ENCODE measurements around the gene KLF13. TPM values are rescaled to one million over a fixed set of nuclear protein-coding genes. Genes with fewer than 3 reads are reported as not detected.

KLF13 gene
- total RNA-seq, 1 donor from 2014 or later: 26.9 TPM

- no peaks in the 10 kb centered on the region for H3K36me3 Mint-ChIP-seq (ENCODE audit: insufficient read depth)
These were observed 20.7 kb downstream of the KLF13 start for GRCh38 chr15:31347067-31347975.

GRCh38 chr15:31347981-31348803 is 21.6 kb downstream of the KLF13 start:
- Mint-ChIP-seq H3K9me3 (ENCODE audit: low read depth) (no peaks in the 10 kb centered on the region), H3K27me3 (no peaks in the 10 kb centered on the region), H3K4me3 (ENCODE audit: low read depth) (no peak overlapping the region), H3K4me1 (ENCODE audit: low read depth) (peaks cover 9% of the 10 kb centered on the region), H3K36me3 (ENCODE audit: insufficient read depth) (no peaks in the 10 kb centered on the region), H3K27ac (no peak overlapping the region)
- DNase-seq (ENCODE audit: low spot score, unreplicated experiment): no peak
- no peak for TF ChIP-seq CTCF (IDR thresholded peaks at IDR 0.05; ENCODE audit: unreplicated experiment)

More at GRCh38 chr15:31347067-31347975, 20.7 kb downstream of the KLF13 start:
- TF ChIP-seq CTCF (IDR thresholded peaks at IDR 0.05; ENCODE audit: unreplicated experiment): no peak
- Mint-ChIP-seq H3K27ac (no peak overlapping the region), H3K4me1 (ENCODE audit: low read depth) (peaks cover 2% of the 10 kb centered on the region), H3K9me3 (ENCODE audit: low read depth) (no peaks in the 10 kb centered on the region), H3K4me3 (ENCODE audit: low read depth) (no peak overlapping the region), H3K27me3 (no peaks in the 10 kb centered on the region)
- no peak for DNase-seq (ENCODE audit: low spot score, unreplicated experiment)

GRCh38 chr15:31349233-31350141 is 22.9 kb downstream of the KLF13 start:
- DNase-seq (ENCODE audit: low spot score, unreplicated experiment): no peak
- no peaks in the 10 kb centered on the region for H3K36me3 Mint-ChIP-seq (ENCODE audit: insufficient read depth)
- no peaks in the 10 kb centered on the region for H3K9me3 Mint-ChIP-seq (ENCODE audit: low read depth)
- no peaks in the 10 kb centered on the region for H3K27me3 Mint-ChIP-seq
- H3K4me1 Mint-ChIP-seq (ENCODE audit: low read depth): peaks cover 13% of the 10 kb centered on the region
- no peak for TF ChIP-seq CTCF (IDR thresholded peaks at IDR 0.05; ENCODE audit: unreplicated experiment)
- H3K27ac Mint-ChIP-seq: no peak overlapping the region
- H3K4me3 Mint-ChIP-seq (ENCODE audit: low read depth): no peak overlapping the region

- no peaks in the 10 kb centered on the region for H3K9me3 Mint-ChIP-seq (ENCODE audit: low read depth)
- H3K27ac Mint-ChIP-seq: no peak overlapping the region
- H3K4me3 Mint-ChIP-seq (ENCODE audit: low read depth): no peak overlapping the region
- TF ChIP-seq CTCF (IDR thresholded peaks at IDR 0.05; ENCODE audit: unreplicated experiment): no peak
- DNase-seq (ENCODE audit: low spot score, unreplicated experiment): no peak
- H3K36me3 Mint-ChIP-seq (ENCODE audit: insufficient read depth): no peaks in the 10 kb centered on the region
- no peaks in the 10 kb centered on the region for H3K27me3 Mint-ChIP-seq
- H3K4me1 Mint-ChIP-seq (ENCODE audit: low read depth): peaks cover 13% of the 10 kb centered on the region
These were observed 24.1 kb downstream of the KLF13 start for GRCh38 chr15:31350771-31351170.

All from progenitor cell of endocrine pancreas (in vitro differentiated cells).